H9 (cell line): ENCODE data around the gene DNAJC21. TPM values are rescaled to one million over a fixed set of nuclear protein-coding genes. Genes with fewer than 3 reads are reported as not detected.

ENCODE experiments used
- DNase-seq: peaks from one replicate; pipeline ENCODE4 v3.0.0-alpha.2; 2017
- H2AFZ ChIP-seq: one replicate; pipeline ENCODE4 v1.6.1; 2013; ENCODE audit warnings: mild to moderate bottlenecking, low read length, control low read depth, moderate library complexity
- H2AK5ac ChIP-seq: 2 replicates; pipeline ENCODE4 v1.6.1; 2013; ENCODE audit warnings: low read length, control low read depth, mixed read lengths; ENCODE audit not compliant: insufficient read length
- H2BK120ac ChIP-seq: one replicate; pipeline ENCODE4 v1.6.1; 2013; ENCODE audit warnings: low read depth, mild to moderate bottlenecking, low read length, control low read depth, inconsistent platforms; ENCODE audit not compliant: poor library complexity, severe bottlenecking
- H2BK12ac ChIP-seq: 2 replicates; pipeline ENCODE4 v1.6.1; 2013; ENCODE audit warnings: low read length, control low read depth, mixed read lengths, low read depth; ENCODE audit not compliant: insufficient read length
- H2BK15ac ChIP-seq: 2 replicates; pipeline ENCODE4 v1.6.1; 2013; ENCODE audit warnings: low read depth, low read length, control low read depth
- H2BK20ac ChIP-seq: one replicate; pipeline ENCODE4 v1.6.1; 2013; ENCODE audit warnings: low read depth, mild to moderate bottlenecking, low read length, control low read depth, inconsistent platforms; ENCODE audit not compliant: poor library complexity, severe bottlenecking
- H2BK5ac ChIP-seq: 2 replicates; pipeline ENCODE4 v1.6.1; 2013; ENCODE audit warnings: low read length, control low read depth, mixed read lengths; ENCODE audit not compliant: insufficient read length
- H3K14ac ChIP-seq: 2 replicates; pipeline ENCODE4 v1.6.1; 2013; ENCODE audit warnings: low read length, control low read depth; ENCODE audit not compliant: insufficient read depth
- H3K18ac ChIP-seq: 2 replicates; pipeline ENCODE4 v1.6.1; 2013; ENCODE audit warnings: low read depth, mild to moderate bottlenecking, mixed read lengths, low read length, control low read depth; ENCODE audit not compliant: insufficient read length
- H3K23ac ChIP-seq: 2 replicates; pipeline ENCODE4 v1.6.1; 2013; ENCODE audit warnings: low read length, control low read depth, mixed read lengths, low read depth; ENCODE audit not compliant: insufficient read length
- H3K23me2 ChIP-seq: 2 replicates; pipeline ENCODE4 v1.6.1; 2013; ENCODE audit warnings: low read depth, mild to moderate bottlenecking, mixed read lengths, low read length, control low read depth; ENCODE audit not compliant: insufficient read length, poor library complexity, severe bottlenecking
- H3K27ac ChIP-seq: 2 replicates; pipeline ENCODE4 v1.5.1; 2013; ENCODE audit warnings: low read length, control low read depth, mixed read lengths, low read depth; ENCODE audit not compliant: insufficient read length
- H3K27me3 ChIP-seq: 2 replicates; pipeline ENCODE4 v1.6.1; 2013; ENCODE audit warnings: low read length, control low read depth, inconsistent platforms; ENCODE audit not compliant: insufficient read depth
- H3K4ac ChIP-seq: 2 replicates; pipeline ENCODE4 v1.6.1; 2013; ENCODE audit warnings: low read depth, mild to moderate bottlenecking, control low read depth, inconsistent platforms, low read length, moderate library complexity
- H3K4me1 ChIP-seq: 2 replicates; pipeline ENCODE4 v1.6.1; 2013; ENCODE audit warnings: low read length, control low read depth, inconsistent platforms; ENCODE audit not compliant: insufficient read depth
- H3K4me2 ChIP-seq: 2 replicates; pipeline ENCODE4 v1.6.1; 2013; ENCODE audit warnings: low read length, control low read depth, mixed read lengths; ENCODE audit not compliant: insufficient read length, insufficient read depth
- H3K56ac ChIP-seq: 2 replicates; pipeline ENCODE4 v1.6.1; 2013; ENCODE audit warnings: low read depth, mild to moderate bottlenecking, mixed read lengths, low read length, control low read depth; ENCODE audit not compliant: insufficient read length
- H3K79me1 ChIP-seq: 2 replicates; pipeline ENCODE4 v1.6.1; 2013; ENCODE audit warnings: low read depth, mild to moderate bottlenecking, moderate library complexity, low read length, control low read depth, inconsistent platforms; ENCODE audit not compliant: insufficient read depth, poor library complexity, severe bottlenecking
- H3K79me2 ChIP-seq: 2 replicates; pipeline ENCODE4 v1.6.1; 2013; ENCODE audit warnings: low read length, control low read depth, inconsistent platforms; ENCODE audit not compliant: insufficient read depth
- H3K9ac ChIP-seq: 2 replicates; pipeline ENCODE4 v1.6.1; 2013; ENCODE audit warnings: low read length, control low read depth, mixed read lengths; ENCODE audit not compliant: insufficient read length; ENCODE audit errors: extremely low read depth
- H3K9me3 ChIP-seq: one replicate; pipeline ENCODE4 v1.6.1; 2013; ENCODE audit warnings: low read depth, low read length, inconsistent platforms; ENCODE audit not compliant: control insufficient read depth
- H3T11ph ChIP-seq: one replicate; pipeline ENCODE4 v1.6.1; 2013; ENCODE audit warnings: mild to moderate bottlenecking, low read length, control low read depth, inconsistent platforms
- H4K20me1 ChIP-seq: one replicate; pipeline ENCODE4 v1.6.1; 2013; ENCODE audit not compliant: control insufficient read depth, insufficient read length, insufficient read depth
- H4K5ac ChIP-seq: 2 replicates; pipeline ENCODE4 v1.6.1; 2013; ENCODE audit warnings: low read depth, mild to moderate bottlenecking, mixed read lengths, low read length, control low read depth; ENCODE audit not compliant: insufficient read length
- H4K8ac ChIP-seq: replicated peaks from 2 replicates; pipeline ENCODE4 v1.6.1; 2013; ENCODE audit warnings: low read length, control low read depth, mixed read lengths, low read depth; ENCODE audit not compliant: insufficient read length
- H4K91ac ChIP-seq: 2 replicates; pipeline ENCODE4 v1.6.1; 2013; ENCODE audit warnings: low read depth, mild to moderate bottlenecking, moderate library complexity, mixed read lengths, low read length, control low read depth; ENCODE audit not compliant: insufficient read length
- H3K27ac Mint-ChIP-seq, 3 experiments: 2 replicates in 2 of 3; 3 replicates in 1 of 3; pipeline ENCODE4 v1.8.0; 2020 to 2021; ENCODE audit warnings: mixed read lengths in 3 of 3, mild to moderate bottlenecking in 1 of 3, moderate library complexity in 1 of 3
- H3K27me3 Mint-ChIP-seq: 2 replicates; pipeline ENCODE4 v1.8.0; 2021; ENCODE audit warnings: low read depth, mild to moderate bottlenecking, moderate library complexity, mixed read lengths
- H3K36me3 Mint-ChIP-seq, 3 experiments: 2 replicates in 2 of 3; 3 replicates in 1 of 3; pipeline ENCODE4 v1.8.0; 2020 to 2021; ENCODE audit warnings: low read depth in 3 of 3, mixed read lengths in 3 of 3; ENCODE audit not compliant: insufficient read depth in 1 of 3
- H3K4me1 Mint-ChIP-seq, 2 experiments: 2 replicates each; pipeline ENCODE4 v1.8.0; 2020; ENCODE audit warnings: mixed read lengths in 2 of 2
- H3K4me3 Mint-ChIP-seq, 2 experiments: 2 replicates in 1 of 2; 3 replicates in 1 of 2; pipeline ENCODE4 v1.8.0; 2020 to 2021; ENCODE audit warnings: mild to moderate bottlenecking in 2 of 2, mixed read lengths in 2 of 2, moderate library complexity in 1 of 2
- H3K9me3 Mint-ChIP-seq, 2 experiments: 2 replicates in 1 of 2; 3 replicates in 1 of 2; pipeline ENCODE4 v1.8.0; 2020; ENCODE audit warnings: mild to moderate bottlenecking in 2 of 2, mixed read lengths in 2 of 2, moderate library complexity in 1 of 2
- WGBS: extraction: QIAGEN DNeasy Blood & Tissue Kit; methylation state at CpG from one replicate; pipeline ENCODE4 v1.1.7; 2013; ENCODE audit warnings: missing lambda C conversion rate, low lambda C conversion rate, mixed read lengths; ENCODE audit not compliant: insufficient read length; ENCODE audit errors: extremely low coverage; 5-methylcytosine and 5-hydroxymethylcytosine counted together
- total RNA-seq: library from RNA; stranded (reverse); gene quantifications from 2 replicates; pipeline ENCODE4 v1.2.1, GENCODE V29; 2021
- TF ChIP-seq, protein P1 (sequence below): fragments of 200-600 bp; sonication (generic); conservative IDR thresholded peaks from 3 replicates; pipeline ENCODE4 v1.8.0; 2021; ENCODE audit warnings: antibody characterized with exemption, mild to moderate bottlenecking

Gene DNAJC21
- total RNA-seq, 1 experiment from 2014 or later, result 50.4 TPM

DNA sequence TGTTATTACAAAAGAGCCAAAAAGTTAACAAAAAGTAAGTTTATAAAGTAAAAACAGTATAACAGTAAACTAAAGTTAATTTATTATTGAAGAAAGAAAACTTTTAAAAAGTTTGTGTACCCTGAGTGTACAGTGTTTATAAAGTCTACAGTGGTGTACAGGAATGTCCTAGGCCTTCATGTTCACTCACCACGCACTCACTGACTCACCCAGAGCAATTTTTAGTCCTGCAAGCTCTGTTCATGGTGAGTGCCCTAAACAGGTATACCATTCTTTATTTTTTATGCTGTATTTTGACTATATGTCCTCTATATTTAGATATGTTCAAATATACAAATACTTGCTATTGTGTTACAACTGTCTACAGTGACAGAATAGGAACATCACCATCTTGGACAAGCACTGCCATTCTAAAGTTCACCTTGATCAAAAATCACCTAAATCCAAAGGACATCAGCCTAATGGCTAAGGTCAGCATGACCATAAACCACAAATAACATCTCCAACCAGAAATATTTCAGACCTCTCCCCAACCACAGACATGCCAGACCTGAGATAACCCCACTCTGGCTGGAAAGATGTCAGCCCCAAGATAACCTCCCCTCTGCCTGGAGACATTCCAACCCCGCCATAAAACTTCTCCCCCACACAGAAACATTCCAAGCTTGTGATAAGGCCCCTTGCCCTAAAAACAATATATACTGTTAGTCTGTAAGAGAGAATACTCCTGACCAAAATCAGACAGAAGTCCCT lies 62.3 kb downstream of the DNAJC21 start:
- no peak overlapping the region for H4K5ac ChIP-seq
- no peaks in the 10 kb centered on the region for H3K27me3 ChIP-seq
- Mint-ChIP-seq H3K4me1 (peaks cover 12 to 14% of the 10 kb centered on the region in 2 experiments), H3K9me3 (peaks cover 6 to 9% of the 10 kb centered on the region in 2 experiments), H3K36me3 (peaks cover 4 to 13% (median 6%) of the 10 kb centered on the region in 3 experiments; a peak in 5 of 7 replicates), H3K4me3 (no peak overlapping the region), H3K27me3 (no peaks in the 10 kb centered on the region), H3K27ac (no peak overlapping the region)
- WGBS, result no CpG with 5 or more reads among the region's 2 CpGs
- H2BK20ac ChIP-seq, result no peak overlapping the region
- H3K4me2 ChIP-seq, result no peak overlapping the region
- no peak overlapping the region for H3K56ac ChIP-seq
- H3K27ac ChIP-seq, result no peak overlapping the region
- no peaks in the 10 kb centered on the region for H3K9me3 ChIP-seq
- H3K79me1 ChIP-seq, result no peaks in the 10 kb centered on the region
- no peak overlapping the region for H3T11ph ChIP-seq
- no peak overlapping the region for H3K18ac ChIP-seq
- H2AK5ac ChIP-seq, result no peak overlapping the region
- no peak overlapping the region for H4K91ac ChIP-seq
- H2BK12ac ChIP-seq, result no peak overlapping the region
- no peak overlapping the region for H3K14ac ChIP-seq
- no peak overlapping the region for H2AFZ ChIP-seq
- no peaks in the 10 kb centered on the region for H3K79me2 ChIP-seq
- H3K4me1 ChIP-seq, result no peaks in the 10 kb centered on the region
- H4K20me1 ChIP-seq, result no peaks in the 10 kb centered on the region
- no peak overlapping the region for H2BK120ac ChIP-seq
- H3K23me2 ChIP-seq, result no peaks in the 10 kb centered on the region
- no peak overlapping the region for H4K8ac ChIP-seq
- H2BK5ac ChIP-seq, result no peak overlapping the region
- H3K4ac ChIP-seq, result no peak overlapping the region
- TF ChIP-seq, protein P1, sequence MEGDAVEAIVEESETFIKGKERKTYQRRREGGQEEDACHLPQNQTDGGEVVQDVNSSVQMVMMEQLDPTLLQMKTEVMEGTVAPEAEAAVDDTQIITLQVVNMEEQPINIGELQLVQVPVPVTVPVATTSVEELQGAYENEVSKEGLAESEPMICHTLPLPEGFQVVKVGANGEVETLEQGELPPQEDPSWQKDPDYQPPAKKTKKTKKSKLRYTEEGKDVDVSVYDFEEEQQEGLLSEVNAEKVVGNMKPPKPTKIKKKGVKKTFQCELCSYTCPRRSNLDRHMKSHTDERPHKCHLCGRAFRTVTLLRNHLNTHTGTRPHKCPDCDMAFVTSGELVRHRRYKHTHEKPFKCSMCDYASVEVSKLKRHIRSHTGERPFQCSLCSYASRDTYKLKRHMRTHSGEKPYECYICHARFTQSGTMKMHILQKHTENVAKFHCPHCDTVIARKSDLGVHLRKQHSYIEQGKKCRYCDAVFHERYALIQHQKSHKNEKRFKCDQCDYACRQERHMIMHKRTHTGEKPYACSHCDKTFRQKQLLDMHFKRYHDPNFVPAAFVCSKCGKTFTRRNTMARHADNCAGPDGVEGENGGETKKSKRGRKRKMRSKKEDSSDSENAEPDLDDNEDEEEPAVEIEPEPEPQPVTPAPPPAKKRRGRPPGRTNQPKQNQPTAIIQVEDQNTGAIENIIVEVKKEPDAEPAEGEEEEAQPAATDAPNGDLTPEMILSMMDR, result no peak
- no peak overlapping the region for H3K9ac ChIP-seq
- no peak overlapping the region for H3K23ac ChIP-seq
- DNase-seq, result no peak
- H2BK15ac ChIP-seq, result no peak overlapping the region
